Dendritic cell treated with granulocyte-macrophage colony-stimulating factor and Interleukin-4, amounts not matched to agents 40 ng/mL and 50 ng/mL, for 4 days (primary cell): ENCODE measurements around the gene PI16.

Experiments
- H3K27ac Mint-ChIP-seq: one replicate; pipeline ENCODE4 v1.8.0; 2022; ENCODE audit warnings: mild to moderate bottlenecking, mixed read lengths
- H3K27me3 Mint-ChIP-seq: one replicate; pipeline ENCODE4 v1.8.0; 2022; ENCODE audit warnings: mild to moderate bottlenecking, mixed read lengths
- H3K36me3 Mint-ChIP-seq: one replicate; pipeline ENCODE4 v1.8.0; 2022; ENCODE audit warnings: low read depth, mixed read lengths
- H3K4me1 Mint-ChIP-seq: one replicate; pipeline ENCODE4 v1.8.0; 2022; ENCODE audit warnings: low read depth, mixed read lengths
- H3K4me3 Mint-ChIP-seq: one replicate; pipeline ENCODE4 v1.8.0; 2022; ENCODE audit warnings: mild to moderate bottlenecking, moderate library complexity, mixed read lengths
- H3K9me3 Mint-ChIP-seq: one replicate; pipeline ENCODE4 v1.8.0; 2022; ENCODE audit warnings: mixed read lengths
- intact Hi-C: fragments of 100-400 bp; cut with micrococcal nuclease; formaldehyde crosslinking; loops from one replicate; pipeline ENCODE4 v1.15.0; 2022

Gene PI16

DNA sequence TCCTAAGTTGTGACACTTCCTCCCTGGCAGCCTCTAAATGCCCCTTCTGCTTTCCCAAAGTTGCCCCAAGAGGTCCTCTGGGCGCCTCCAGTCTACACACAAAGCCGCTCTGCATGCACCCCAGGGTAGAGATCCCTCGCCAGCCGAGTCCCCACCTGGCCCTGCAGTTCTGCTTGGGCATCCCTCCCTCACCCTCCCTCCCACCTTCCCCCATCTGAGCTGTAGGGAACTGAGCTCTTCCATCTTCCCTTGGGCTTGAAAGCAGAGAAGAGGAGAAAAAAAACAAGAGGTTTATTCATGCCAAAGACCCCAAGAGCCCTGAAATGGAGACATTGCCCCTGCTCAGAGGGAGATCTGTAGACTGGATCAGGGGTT, 45.2 kb downstream of the PI16 start:
- intact Hi-C loops: no loop called here

DNA sequence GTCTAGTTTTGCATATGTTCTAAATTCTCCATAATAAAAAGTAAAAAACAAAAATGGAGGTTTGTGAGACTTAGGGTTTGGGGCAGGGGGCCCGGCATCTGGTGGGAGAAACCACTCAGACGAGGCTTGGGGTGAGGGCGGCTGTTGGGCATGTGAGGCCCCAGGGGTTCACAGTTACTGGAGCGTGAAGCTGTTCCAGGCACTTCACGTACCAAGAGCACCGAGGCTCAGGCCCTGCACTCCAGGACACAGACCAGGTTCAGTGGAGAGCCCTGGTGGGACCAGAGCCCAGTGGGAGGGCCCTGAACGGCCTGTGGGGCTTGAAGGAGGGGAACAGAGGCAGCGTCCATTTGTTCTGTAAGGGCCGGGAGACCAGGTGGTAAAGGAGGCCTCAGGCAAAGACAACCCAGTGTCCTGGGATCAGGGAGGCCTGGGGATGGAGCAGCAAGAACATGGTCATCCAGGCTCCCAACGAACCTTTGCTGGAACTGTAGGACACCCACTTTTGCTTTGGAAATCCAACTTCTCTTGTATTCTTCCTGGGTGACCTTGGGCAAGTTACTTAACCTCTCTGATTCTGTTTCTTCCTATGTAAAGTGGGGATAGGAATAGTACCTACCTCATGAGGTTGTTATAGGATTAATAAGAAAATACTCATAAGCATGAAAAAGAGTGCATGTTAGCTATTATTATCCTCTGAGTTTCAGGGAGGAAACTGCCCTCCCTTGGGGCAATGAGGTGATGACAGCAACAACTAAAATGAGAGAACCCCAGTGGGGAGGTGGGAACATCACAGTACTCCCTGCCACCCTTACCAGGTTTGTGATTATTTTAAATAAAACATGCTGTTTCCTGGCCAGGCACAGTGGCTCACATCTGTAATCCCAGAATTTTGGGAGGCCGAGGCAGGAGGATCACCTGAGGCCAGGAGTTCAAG, 49.8 kb downstream of the PI16 start:
- Mint-ChIP-seq H3K36me3 (peaks cover 40% of the 10 kb centered on the region), H3K4me3 (no peak overlapping the region), H3K9me3 (no peaks in the 10 kb centered on the region), H3K27me3 (no peaks in the 10 kb centered on the region), H3K4me1 (peaks cover 62% of the 10 kb centered on the region), H3K27ac (peak overlapping the region; percentile 86)
- intact Hi-C loops: no loop called here

More for the DNA sequence above, 45.2 kb downstream of the PI16 start:
- H3K9me3 Mint-ChIP-seq: no peaks in the 10 kb centered on the region
- H3K4me1 Mint-ChIP-seq: peaks cover 45% of the 10 kb centered on the region
- H3K27me3 Mint-ChIP-seq: no peaks in the 10 kb centered on the region
- H3K27ac Mint-ChIP-seq: no peak overlapping the region
- H3K36me3 Mint-ChIP-seq: no peaks in the 10 kb centered on the region
- H3K4me3 Mint-ChIP-seq: no peak overlapping the region

DNA sequence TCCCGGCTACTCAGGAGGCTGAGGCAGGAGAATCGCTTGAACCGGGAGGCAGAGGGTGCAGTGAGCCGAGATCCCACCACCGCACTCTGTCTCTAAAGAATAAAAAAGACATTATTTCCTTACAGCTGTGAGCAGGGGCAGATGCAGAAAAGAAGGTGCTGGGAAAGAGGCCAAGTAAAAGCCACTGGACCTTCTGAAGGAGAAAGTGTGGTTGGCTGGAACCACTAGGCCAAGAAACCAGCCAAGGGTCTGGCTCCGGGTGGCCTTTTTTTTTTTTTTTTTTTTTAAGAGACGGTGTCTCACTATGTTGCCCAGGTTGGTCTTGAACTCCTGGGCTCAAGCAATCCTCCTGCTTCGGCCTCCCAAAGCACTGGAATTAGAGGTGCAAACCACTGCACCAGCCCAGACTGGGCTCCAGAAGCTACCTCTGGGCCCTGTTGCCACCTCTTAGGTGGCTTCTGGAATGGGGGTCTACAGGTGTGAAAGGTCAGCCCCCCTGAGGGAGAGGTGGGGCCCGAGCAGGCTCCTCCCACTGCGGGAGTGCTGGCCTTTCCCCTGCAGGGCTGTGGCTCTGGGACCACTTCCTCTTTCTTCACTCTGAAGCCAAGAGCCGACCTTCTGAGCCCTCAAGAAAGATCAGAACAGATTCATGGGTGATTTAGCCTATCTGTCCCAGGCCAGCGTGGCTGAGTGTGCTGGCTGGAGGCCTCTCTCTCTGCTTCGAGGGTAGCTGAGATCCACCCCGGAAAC, 50.7 kb downstream of the PI16 start, which contains the start of gene FGD2:
Gene FGD2, plus strand, starts transcription at position 595 of the 750 bp plus-strand sequence. CDS start 163 bp downstream, outside the sequence.
- Mint-ChIP-seq H3K9me3 (no peaks in the 10 kb centered on the region), H3K4me1 (peaks cover 62% of the 10 kb centered on the region), H3K4me3 (peak within 1 kb of the TSS; percentile 100), H3K27me3 (no peaks in the 10 kb centered on the region), H3K27ac (peak within 1 kb of the TSS; percentile 86), H3K36me3 (peaks cover 50% of the 10 kb centered on the region)
- intact Hi-C loops: loop anchor here (5.0 kb wide), 1 partner anchor 118 kb away; the partner anchor contains the start of gene C6orf89

DNA sequence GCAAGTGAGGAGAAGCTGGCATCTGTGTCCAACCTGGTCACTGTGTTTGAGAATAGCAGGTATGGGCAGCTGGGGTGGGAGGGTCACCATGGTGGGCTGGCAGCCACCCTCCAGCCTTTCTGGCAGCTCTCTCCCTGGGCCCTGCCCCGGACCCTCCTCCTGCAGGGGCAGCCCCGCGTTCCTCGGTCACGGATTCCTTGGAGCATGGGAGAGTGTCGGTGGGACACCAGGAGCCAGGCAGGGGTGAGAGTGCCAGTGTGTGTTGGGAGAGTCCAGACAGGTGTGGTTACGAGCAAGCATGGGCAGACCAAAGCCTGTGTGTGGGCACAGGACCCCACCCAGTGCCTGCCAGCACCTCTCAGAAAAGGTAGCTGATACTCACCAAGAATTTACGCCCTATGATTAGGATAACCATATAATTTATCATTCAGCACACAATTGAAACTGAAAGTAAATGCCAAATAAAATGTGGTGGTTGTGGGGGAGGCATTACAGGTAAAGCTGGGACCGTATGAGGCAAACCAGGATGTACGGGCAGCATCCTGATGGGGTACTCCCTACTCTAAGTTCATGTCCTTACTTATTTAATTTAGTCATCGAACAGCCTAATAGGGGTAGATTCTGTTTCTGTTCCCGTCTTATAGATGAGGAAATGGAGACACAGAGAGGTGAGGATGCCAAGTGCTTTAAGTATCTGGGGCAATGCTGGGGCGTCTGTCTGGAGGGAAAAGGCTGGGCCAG, 51.5 kb downstream of the PI16 start:
- Mint-ChIP-seq H3K36me3 (peaks cover 57% of the 10 kb centered on the region), H3K9me3 (no peaks in the 10 kb centered on the region), H3K27ac (peak overlapping the region; percentile 86), H3K27me3 (no peaks in the 10 kb centered on the region), H3K4me1 (peaks cover 62% of the 10 kb centered on the region), H3K4me3 (peak overlapping the region; percentile 100)
- intact Hi-C loops: loop anchor here (5.0 kb wide), 1 partner anchor 119 kb away; the partner anchor contains the start of gene C6orf89

DNA sequence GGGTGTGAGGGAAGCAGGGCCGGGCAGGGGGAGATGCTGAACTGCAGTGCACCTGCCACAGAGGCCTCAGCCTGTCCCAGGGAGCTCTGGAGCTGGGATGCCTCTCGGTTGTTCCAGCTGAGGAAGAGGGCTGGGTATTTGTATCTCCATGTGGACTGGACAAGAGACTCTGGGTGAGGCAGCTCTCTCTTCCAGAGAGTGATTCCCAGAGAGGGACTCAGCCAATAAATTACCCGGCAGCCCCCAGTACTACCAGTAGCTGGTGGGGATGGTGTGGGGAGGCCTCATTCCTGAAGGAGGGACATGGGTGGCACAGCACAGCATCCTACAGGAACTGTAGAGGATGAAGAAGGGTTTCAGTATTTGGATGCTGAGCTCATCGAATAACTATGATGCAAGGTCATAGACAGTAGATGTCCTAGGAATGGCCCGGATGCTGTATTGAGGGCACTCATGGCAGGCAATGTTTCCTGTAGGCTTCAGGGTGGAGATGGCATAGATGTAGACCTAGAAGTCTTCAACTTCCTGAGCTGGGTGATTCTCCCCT, 52.3 kb downstream of the PI16 start:
- Mint-ChIP-seq H3K9me3 (no peaks in the 10 kb centered on the region), H3K4me1 (peaks cover 63% of the 10 kb centered on the region), H3K4me3 (peak overlapping the region; percentile 100), H3K36me3 (peaks cover 66% of the 10 kb centered on the region), H3K27ac (peak overlapping the region; percentile 86), H3K27me3 (no peaks in the 10 kb centered on the region)
- intact Hi-C loops: loop anchor here (5.0 kb wide), 1 partner anchor 120 kb away; the partner anchor contains the start of gene C6orf89

DNA sequence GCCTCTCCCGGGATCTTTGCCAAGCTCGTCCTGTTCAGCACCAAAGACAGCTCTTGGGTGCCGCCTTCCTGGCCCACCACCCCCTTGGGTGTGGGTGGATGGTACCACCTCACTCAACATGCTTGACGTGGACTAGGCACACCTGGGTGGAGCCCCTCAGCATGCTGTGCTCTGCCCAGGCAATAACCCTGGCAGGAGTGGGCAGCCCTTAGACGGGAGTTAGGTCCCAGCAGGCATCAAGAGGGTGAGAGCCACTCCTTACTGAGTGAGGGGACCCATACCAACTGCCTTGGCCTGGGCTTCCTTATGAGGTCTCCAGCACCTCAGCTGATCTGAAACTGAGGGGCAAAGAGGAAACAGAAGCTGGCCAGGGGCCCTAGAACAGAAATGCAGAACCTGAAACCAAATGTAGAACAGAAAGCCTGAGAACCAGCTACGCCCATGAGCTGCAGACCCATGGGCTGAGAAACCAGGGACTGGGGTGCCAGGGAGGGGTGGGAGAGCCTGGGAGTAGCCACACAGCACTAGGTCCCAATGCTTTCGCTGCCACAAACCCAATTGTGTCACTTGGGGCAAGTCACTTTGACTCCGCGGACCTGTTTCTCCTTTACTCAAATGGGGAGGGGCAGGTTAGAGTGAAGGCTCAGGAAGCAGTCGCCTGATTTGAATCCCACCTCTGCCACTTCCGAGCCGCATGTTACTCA, 53.0 kb downstream of the PI16 start:
- Mint-ChIP-seq H3K27ac (peak overlapping the region; percentile 86), H3K9me3 (no peaks in the 10 kb centered on the region), H3K4me1 (peaks cover 60% of the 10 kb centered on the region), H3K27me3 (no peaks in the 10 kb centered on the region), H3K4me3 (peak overlapping the region; percentile 100), H3K36me3 (peaks cover 72% of the 10 kb centered on the region)
- intact Hi-C loops: loop anchor here (1.0 to 5.0 kb wide), 2 partner anchors 21 to 120 kb away; partner anchors contain the start of genes C6orf89 and MTCH1

DNA sequence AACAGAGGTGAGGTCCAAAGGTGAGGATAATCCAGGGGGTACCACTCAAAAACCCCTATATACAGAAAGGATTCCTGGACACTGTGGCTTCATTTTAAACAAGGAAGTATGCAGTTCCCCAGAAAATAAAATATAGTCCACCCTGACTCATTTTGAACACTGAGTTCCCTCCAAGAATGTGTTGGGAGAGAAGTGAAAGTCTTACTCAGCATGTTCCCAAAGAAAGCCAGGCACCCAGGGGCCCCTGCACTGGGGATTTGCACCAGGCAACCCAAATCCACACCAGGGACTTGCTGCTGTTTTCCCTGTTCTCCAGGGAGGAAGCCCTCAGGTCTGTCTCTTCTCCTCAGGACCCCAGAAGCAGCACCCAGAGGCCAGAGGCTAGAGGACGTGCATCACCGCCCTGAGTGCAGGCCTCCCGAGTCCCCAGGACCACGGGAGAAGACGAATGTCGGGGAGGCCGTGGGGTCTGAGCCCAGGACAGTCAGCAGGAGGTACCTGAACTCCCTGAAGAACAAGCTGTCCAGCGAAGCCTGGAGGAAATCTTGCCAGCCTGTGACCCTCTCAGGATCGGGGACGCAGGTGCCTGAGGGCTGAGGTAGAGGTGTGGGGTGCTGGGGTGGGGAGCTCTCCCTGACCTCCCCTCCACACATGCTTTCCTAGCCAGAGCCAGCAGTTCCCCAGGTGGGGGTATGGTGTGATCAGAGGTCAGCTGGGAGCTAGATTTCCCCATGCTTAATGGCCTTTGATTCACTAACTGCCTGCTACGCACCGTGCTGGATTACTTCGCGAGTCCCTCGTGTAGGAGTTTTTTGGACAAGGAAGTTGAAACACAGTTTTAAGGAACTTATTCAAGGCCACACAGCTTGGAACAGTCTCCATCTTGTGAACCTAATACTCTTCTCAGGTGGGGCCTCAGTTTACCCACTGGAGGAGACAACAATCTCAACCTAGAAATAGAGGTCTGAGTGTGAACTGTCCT, 54.2 kb downstream of the PI16 start:
- peak overlapping the region; percentile 86 for H3K27ac Mint-ChIP-seq
- intact Hi-C loops: loop anchor here (1.0 to 5.0 kb wide), 2 partner anchors 22 to 121 kb away; partner anchors contain the start of genes C6orf89 and MTCH1
- H3K27me3 Mint-ChIP-seq: no peaks in the 10 kb centered on the region
- H3K36me3 Mint-ChIP-seq: peaks cover 85% of the 10 kb centered on the region
- no peaks in the 10 kb centered on the region for H3K9me3 Mint-ChIP-seq
- H3K4me1 Mint-ChIP-seq: peaks cover 65% of the 10 kb centered on the region
- peak overlapping the region; percentile 100 for H3K4me3 Mint-ChIP-seq

DNA sequence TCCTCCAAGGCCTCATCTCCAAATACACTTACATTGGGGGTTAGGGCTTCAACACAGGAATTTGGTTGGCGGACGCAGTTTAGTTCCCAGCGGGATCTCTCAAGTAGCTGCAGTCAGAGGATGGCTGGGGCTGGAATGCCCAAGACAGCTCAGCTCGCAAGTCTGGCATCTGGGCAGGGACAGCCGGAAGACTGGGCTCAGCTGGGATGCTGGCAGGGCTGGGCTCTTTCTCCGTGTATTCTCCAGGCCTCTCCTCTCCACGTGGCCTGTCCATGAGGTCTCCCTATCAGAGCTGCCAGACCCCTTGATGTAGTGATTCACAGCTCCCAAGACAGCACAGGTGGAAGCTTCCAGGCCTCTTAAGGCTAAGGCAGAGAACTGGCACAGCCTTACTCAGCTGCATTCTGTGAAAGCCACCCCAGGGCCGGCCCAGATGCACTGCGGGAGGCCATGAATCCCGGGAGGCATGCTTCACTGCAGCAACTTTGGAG, 55.9 kb downstream of the PI16 start:
- H3K36me3 Mint-ChIP-seq: peaks cover 100% of the 10 kb centered on the region
- H3K4me3 Mint-ChIP-seq: peak overlapping the region; percentile 100
- H3K9me3 Mint-ChIP-seq: no peaks in the 10 kb centered on the region
- H3K27ac Mint-ChIP-seq: peak overlapping the region; percentile 86
- H3K27me3 Mint-ChIP-seq: no peaks in the 10 kb centered on the region
- peaks cover 73% of the 10 kb centered on the region for H3K4me1 Mint-ChIP-seq
- intact Hi-C loops: no loop called here

DNA sequence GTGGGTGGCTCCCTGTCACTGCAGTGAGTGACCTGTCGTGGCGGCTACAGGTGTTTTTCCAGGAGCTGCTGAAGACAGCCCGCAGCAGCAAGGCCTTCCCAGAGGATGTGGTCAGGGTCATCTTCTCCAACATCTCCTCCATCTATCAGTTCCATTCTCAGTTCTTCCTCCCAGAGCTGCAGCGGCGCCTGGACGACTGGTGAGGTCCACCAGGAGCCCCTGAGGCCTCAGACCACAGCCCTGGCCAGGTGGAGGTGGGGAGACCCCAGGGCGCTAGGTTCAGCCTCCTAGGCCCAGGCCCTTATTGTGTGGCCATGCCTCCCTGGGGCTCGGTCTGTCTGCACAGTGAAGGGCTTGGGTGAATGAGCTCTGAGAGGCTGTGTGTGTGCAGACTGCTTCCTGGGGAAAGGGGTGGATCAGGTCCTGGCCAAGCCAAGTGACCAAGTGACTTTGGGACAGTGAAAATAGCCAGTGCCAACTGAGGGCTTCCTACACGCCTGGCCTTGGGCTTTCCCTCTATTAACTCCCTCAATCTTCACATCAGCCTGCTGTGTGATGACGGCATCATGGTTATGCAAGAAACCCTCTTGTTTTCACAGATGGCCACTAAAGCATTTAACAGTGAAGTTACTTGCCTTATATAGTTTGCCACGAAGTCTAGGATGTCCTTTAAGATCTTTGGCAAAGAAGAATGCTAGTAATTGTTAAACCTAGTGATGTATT, 57.3 kb downstream of the PI16 start:
- Mint-ChIP-seq H3K36me3 (peaks cover 99% of the 10 kb centered on the region), H3K4me1 (peaks cover 84% of the 10 kb centered on the region), H3K9me3 (no peaks in the 10 kb centered on the region), H3K27ac (peak overlapping the region; percentile 86), H3K27me3 (no peaks in the 10 kb centered on the region), H3K4me3 (no peak overlapping the region)
- intact Hi-C loops: no loop called here

DNA sequence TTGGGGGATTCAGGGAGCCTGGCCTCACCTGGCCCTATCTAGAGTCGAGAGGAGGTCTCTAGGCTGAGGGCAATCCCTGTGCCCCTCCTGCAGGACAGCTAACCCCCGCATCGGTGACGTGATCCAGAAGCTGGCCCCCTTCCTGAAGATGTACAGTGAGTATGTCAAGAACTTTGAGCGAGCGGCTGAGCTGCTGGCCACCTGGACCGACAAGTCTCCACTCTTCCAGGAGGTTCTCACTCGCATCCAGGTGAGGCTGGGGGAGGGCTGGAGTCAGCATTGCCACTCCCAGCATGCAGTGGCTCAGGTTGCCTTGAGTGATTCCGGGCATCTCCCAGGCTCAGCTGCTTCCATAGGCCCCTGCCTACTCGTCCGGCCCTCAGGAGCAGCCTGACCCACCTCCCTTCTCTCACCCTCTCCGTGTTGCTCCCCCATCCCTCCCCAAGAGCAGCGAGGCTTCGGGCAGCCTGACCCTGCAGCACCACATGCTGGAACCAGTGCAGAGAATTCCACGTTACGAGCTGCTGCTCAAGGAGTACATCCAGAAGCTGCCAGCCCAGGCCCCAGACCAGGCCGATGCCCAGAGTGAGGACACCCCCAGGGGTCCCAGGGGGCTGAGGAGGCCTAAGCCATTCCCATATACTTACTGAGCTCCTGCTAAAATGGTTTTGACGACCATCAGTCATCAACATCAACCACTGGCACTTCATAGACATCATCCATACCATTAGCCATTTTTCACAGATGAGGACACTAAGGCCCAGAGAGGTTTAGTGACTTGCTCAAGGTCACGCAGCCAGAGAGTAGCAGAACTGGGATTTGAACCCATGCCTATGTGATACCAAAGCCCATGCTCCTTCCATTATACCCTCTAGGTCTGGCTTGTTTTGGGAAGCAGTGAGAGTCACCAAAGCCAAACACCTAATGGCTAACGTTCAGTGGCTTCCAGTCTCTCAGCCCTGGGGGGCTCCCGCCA, 59.3 kb downstream of the PI16 start:
- Mint-ChIP-seq H3K36me3 (peaks cover 99% of the 10 kb centered on the region), H3K27ac (peak overlapping the region; percentile 52), H3K9me3 (no peaks in the 10 kb centered on the region), H3K4me3 (no peak overlapping the region), H3K4me1 (peaks cover 90% of the 10 kb centered on the region), H3K27me3 (no peaks in the 10 kb centered on the region)
- intact Hi-C loops: no loop called here
